Adrenal gland (tissue), 12 donors: ENCODE measurements around the gene RHEB. TPM values are rescaled to one million over a fixed set of nuclear protein-coding genes. Genes with fewer than 3 reads are reported as not detected.

Experiments
- DNase-seq, 7 donors: peaks; one replicate each; pipeline ENCODE4 v3.0.0-alpha.2; 2019 to 2020
- H3K27ac ChIP-seq, 5 donors: fragments of 200-600 bp; sonication (generic) in 4 of 5; 1 replicate in 3 of 5; 2 replicates in 2 of 5; pipeline versions ENCODE4 v1.5.1 to v1.8.0; 2016 to 2020; ENCODE audit warnings: mild to moderate bottlenecking in 1 of 5
- H3K27me3 ChIP-seq: fragments of 200-600 bp; 2 replicates; pipeline ENCODE4 v1.8.0; 2021
- H3K36me3 ChIP-seq, 2 donors: fragments of 200-600 bp; replicated peaks in 1 of 2; 1 replicate in 1 of 2; 2 replicates in 1 of 2; pipeline versions ENCODE4 v1.5.1 to v1.8.0; 2018 to 2022
- H3K4me1 ChIP-seq, 2 donors: fragments of 200-600 bp; replicated peaks in 1 of 2; 1 replicate in 1 of 2; 2 replicates in 1 of 2; pipeline versions ENCODE4 v1.5.1 to v1.8.0; 2018 to 2021
- H3K4me3 ChIP-seq, 4 donors: fragments of 200-600 bp; sonication (generic) in 3 of 4; one replicate each; pipeline ENCODE4 v1.5.1; 2016 to 2018
- H3K9me3 ChIP-seq, 3 donors: fragments of 200-600 bp; sonication (generic) in 1 of 3; replicated peaks in 1 of 3; 1 replicate in 2 of 3; 2 replicates in 1 of 3; pipeline versions ENCODE4 v1.5.1 to v1.8.0; 2016 to 2021
- POLR2A ChIP-seq, 2 donors: fragments of 450-650 bp; IDR thresholded peaks; one replicate each; pipeline ENCODE4 v1.6.1; 2017; ENCODE audit warnings: antibody characterized with exemption in 2 of 2, mild to moderate bottlenecking in 2 of 2, moderate library complexity in 1 of 2
- WGBS, 4 donors: extraction: QIAGEN DNeasy Blood & Tissue Kit in 2 of 4; methylation state at CpG; one replicate each; pipeline versions ENCODE4 v1.1.5 to v1.1.7; 2013 to 2017; 5-methylcytosine and 5-hydroxymethylcytosine counted together
- intact Hi-C, 2 donors: fragments of 100-400 bp; cut with DNase I; formaldehyde crosslinking; loops; one replicate each; pipeline versions ENCODE4 v1.14.1 to v1.15.0; 2022 to 2023
- polyA plus RNA-seq, 3 donors: library from polyadenylated mRNA; stranded (reverse); fragments of 200-250 nt in 2 of 3; fragments of 350-450 nt in 1 of 3; fragmentation: Illumina TruSeq in 1 of 3; extraction: RNeasy Lipid Tissue Mini Kit (QIAGEN cat#74804) in 1 of 3; gene quantifications; one replicate each; pipeline ENCODE4 v1.2.3, GENCODE V29; 2013 to 2014
- total RNA-seq, 9 donors: library from RNA; depleted of rRNA in 4 of 9; stranded (reverse); fragments of >200 nt in 4 of 9; fragments of 120-200 nt in 1 of 9; fragmentation: NEBNext Ultra II Directional in 1 of 9; extraction: Animal tissue kit (Norgen Biotek cat#: 25700) in 1 of 9; gene quantifications; one replicate each; pipeline versions ENCODE4 v1.1.0 to v1.2.4, GENCODE V29; 2013 to 2023
- TF ChIP-seq, protein P1 (sequence below), 6 experiments: fragments of 450-650 bp in 4 of 6; fragments of 200-600 bp in 2 of 6; sonication (generic) in 1 of 6; IDR thresholded peaks; 1 replicate in 5 of 6; 2 replicates in 1 of 6; pipeline versions ENCODE4 v1.5.1 to v1.8.0; 2016 to 2021; ENCODE audit warnings: antibody characterized with exemption in 6 of 6, mild to moderate bottlenecking in 2 of 6, moderate library complexity in 1 of 6
- donor health status: healthy with polysubstance abuse.
- donor health status: Bipolar disorder and iron deficiency.
- donor health status: DM: yes; HTN: yes; CAD: no.
- donor health status: DM: no; HTN: no; CAD: no.
- donor health status: DM: no; HTN: no; CAD: no.
- donor health status: DM: yes; HTN: yes; CAD: no.

RHEB gene
- total and polyA plus RNA-seq, 12 donors: 66.3 to 309 (median 127) TPM

DNA sequence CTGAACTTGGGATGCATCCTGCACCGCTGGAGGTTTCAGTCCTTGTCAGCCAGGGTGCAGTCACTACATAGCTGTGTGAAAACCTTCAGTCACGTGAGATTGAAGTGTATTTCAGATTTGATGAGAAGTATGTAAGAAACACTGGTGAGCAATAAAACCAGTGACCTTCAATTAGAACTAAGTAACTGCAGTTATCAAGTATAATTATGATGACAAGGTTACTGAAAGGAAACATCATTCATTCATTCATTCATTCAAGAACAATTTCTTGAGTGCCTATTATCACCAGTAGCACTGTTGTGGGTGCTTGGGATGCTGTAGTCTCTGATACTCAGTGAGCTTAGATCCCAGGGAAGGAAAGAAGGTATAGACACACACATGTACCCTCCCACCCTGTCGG is 33.6 kb downstream of the RHEB start:
- no peak for TF ChIP-seq POLR2A (IDR thresholded peaks at IDR 0.05)
- TF ChIP-seq, protein P1, sequence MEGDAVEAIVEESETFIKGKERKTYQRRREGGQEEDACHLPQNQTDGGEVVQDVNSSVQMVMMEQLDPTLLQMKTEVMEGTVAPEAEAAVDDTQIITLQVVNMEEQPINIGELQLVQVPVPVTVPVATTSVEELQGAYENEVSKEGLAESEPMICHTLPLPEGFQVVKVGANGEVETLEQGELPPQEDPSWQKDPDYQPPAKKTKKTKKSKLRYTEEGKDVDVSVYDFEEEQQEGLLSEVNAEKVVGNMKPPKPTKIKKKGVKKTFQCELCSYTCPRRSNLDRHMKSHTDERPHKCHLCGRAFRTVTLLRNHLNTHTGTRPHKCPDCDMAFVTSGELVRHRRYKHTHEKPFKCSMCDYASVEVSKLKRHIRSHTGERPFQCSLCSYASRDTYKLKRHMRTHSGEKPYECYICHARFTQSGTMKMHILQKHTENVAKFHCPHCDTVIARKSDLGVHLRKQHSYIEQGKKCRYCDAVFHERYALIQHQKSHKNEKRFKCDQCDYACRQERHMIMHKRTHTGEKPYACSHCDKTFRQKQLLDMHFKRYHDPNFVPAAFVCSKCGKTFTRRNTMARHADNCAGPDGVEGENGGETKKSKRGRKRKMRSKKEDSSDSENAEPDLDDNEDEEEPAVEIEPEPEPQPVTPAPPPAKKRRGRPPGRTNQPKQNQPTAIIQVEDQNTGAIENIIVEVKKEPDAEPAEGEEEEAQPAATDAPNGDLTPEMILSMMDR (IDR thresholded peaks at IDR 0.05): no peak
- no peak overlapping the region for H3K4me3 ChIP-seq
- peaks cover 0 to 50% of the 10 kb centered on the region in 2 donors for H3K36me3 ChIP-seq
- intact Hi-C loops: no loop called here
- 87 to 93% (median 90%) methylated on average over 3 of the region's 3 CpGs for WGBS, 4 donors
- no peaks in the 10 kb centered on the region for H3K9me3 ChIP-seq
- no peak for DNase-seq
- no peaks in the 10 kb centered on the region for H3K27me3 ChIP-seq
- H3K4me1 ChIP-seq: peaks cover 16 to 42% of the 10 kb centered on the region in 2 donors
- peak overlapping the region in 2 of 5 donors; percentile 48 to 49 for H3K27ac ChIP-seq

- 55 to 63% (median 58%) methylated on average over 7 of the region's 7 CpGs for WGBS, 4 donors
Measured at GRCh38 chr7:151484971-151485707, 34.6 kb downstream of the RHEB start.

GRCh38 chr7:151483711-151483983 is 36.0 kb downstream of the RHEB start:
- intact Hi-C loops: no loop called here
- WGBS, 4 donors: 90 to 100% (median 93%) methylated on average over 1 of the region's 1 CpG
- peak overlapping the region in 1 of 5 donors; percentile 15 for H3K27ac ChIP-seq
- no peak overlapping the region for H3K4me3 ChIP-seq
- no peaks in the 10 kb centered on the region for H3K27me3 ChIP-seq
- peaks cover 16 to 42% of the 10 kb centered on the region in 2 donors for H3K4me1 ChIP-seq
- no peaks in the 10 kb centered on the region for H3K9me3 ChIP-seq
- TF ChIP-seq, protein P1 (IDR thresholded peaks at IDR 0.05): no peak
- TF ChIP-seq POLR2A (IDR thresholded peaks at IDR 0.05): no peak
- H3K36me3 ChIP-seq: peaks cover 0 to 42% of the 10 kb centered on the region in 2 donors
- DNase-seq: no peak

More at GRCh38 chr7:151484971-151485707, 34.6 kb downstream of the RHEB start:
- Histone ChIP-seq H3K4me1 (peaks cover 16 to 34% of the 10 kb centered on the region in 2 donors), H3K27me3 (no peaks in the 10 kb centered on the region), H3K9me3 (no peaks in the 10 kb centered on the region), H3K4me3 (no peak overlapping the region), H3K36me3 (peaks cover 0 to 50% of the 10 kb centered on the region in 2 donors), H3K27ac (peak overlapping the region in 2 of 5 donors; percentile 48 to 49)
- intact Hi-C loops: no loop called here
- TF ChIP-seq, protein P1 (IDR thresholded peaks at IDR 0.05): no peak
- TF ChIP-seq POLR2A (IDR thresholded peaks at IDR 0.05): no peak
- peak in 4 of 7 donors; percentile 44 to 61 (median 54) for DNase-seq

- no peak overlapping the region for H3K4me3 ChIP-seq
- peaks cover 0 to 38% of the 10 kb centered on the region in 2 donors for H3K36me3 ChIP-seq
- 86 to 97% (median 92%) methylated on average over 8 of the region's 8 CpGs for WGBS, 4 donors
- intact Hi-C loops: no loop called here
- DNase-seq: peak in 1 of 7 donors; percentile 24
- no peaks in the 10 kb centered on the region for H3K27me3 ChIP-seq
- TF ChIP-seq, protein P1 (IDR thresholded peaks at IDR 0.05): no peak
- TF ChIP-seq POLR2A (IDR thresholded peaks at IDR 0.05): no peak
- peak overlapping the region in 1 of 5 donors; percentile 21 for H3K27ac ChIP-seq
- H3K9me3 ChIP-seq: no peaks in the 10 kb centered on the region
- peaks cover 16 to 39% of the 10 kb centered on the region in 2 donors for H3K4me1 ChIP-seq
Measured at GRCh38 chr7:151482883-151483710, 36.6 kb downstream of the RHEB start.
